ENCODE measurements around the gene DMAC2.
"Not testable (repeated sequence)": the region's sequence is repeated elsewhere in the genome, so short reads cannot be mapped to it uniquely, and the experiment has no call there.

The DMAC2 gene

DNA sequence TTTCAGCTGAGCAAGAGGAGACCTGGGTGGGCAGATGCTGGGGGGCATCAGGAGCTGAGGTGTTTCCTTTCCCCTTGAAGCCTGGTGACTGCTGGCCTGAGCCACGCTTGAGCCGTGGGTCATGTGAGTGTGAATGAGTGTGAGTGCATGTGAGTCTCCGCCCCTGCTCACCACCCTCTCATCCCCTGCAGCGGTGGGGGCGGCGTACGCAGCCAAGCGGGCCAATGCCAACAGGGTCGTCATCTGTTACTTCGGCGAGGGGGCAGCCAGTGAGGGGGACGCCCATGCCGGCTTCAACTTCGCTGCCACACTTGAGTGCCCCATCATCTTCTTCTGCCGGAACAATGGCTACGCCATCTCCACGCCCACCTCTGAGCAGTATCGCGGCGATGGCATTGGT, 17.7 kb downstream of the DMAC2 start:
- DNase-seq = no peak

DNA sequence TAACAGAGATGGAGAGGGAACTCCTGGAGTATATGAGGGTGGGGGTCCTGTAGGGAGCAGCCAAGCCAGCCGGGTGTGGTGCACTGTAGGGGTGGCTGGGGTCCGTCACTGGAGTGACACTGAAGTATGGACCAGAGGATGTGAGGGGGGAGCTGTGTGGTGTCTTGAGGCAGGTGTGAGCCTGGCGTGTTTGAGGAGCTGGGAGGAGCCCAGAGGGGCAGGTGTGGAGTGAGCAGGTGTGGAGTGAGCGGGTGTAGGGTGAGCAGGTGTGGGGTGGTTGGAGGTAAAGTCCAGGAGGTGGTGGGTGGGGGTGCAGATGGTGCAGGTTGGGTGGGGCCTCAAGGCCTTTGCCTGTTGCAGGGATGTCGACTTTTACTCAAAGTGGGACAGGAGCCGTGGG, 18.4 kb downstream of the DMAC2 start:
- DNase-seq = no peak

- DNase-seq = no peak
Observed at GRCh38 chr19:41420101-41420880, 19.4 kb downstream of the DMAC2 start.

DNA sequence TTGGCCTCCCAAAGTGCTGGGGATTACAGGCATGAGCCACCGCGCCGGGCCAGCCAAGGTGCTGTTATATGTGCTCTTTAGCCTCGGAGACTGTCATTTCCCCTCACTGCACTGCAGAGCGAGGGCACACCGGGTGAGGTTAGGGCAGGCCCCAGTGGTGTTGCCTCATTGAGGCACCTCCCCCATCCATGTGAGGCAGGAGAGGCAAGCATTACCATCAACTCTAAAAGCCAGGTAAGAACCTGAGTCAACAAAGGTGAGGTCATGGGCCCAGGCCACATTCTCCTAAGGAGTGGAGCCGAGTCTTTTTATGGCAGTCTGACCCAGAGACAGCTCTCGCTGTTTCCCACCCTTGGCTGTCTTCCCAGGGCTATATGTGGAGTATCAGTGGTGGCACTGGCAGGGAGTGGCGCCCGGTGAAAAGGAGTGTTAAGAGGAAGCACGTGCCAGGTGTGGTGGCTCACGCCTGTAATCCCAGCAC, 23.5 kb downstream of the DMAC2 start:
- no peak for DNase-seq

DNA sequence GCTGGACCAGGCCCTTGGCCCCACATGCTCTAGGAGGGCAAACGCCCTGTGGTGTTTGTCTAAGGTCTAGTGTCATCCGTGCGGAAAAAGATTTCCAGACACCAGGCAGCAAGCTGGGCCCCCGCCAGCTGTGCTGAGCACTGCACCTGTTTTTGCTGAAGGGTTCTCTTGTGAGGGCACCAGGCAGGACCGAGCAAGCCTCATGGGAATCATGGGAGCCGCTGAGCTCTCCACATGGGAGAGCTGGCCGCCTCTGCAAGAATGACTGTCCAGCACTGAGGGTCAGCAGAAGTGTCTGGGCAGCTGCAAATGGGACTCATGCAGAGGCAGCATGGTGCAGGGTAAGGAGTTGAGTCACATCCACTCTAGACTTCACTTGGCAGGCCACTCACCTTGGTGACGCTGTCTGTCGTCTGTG, 24.5 kb downstream of the DMAC2 start:
- DNase-seq = no peak

DNA sequence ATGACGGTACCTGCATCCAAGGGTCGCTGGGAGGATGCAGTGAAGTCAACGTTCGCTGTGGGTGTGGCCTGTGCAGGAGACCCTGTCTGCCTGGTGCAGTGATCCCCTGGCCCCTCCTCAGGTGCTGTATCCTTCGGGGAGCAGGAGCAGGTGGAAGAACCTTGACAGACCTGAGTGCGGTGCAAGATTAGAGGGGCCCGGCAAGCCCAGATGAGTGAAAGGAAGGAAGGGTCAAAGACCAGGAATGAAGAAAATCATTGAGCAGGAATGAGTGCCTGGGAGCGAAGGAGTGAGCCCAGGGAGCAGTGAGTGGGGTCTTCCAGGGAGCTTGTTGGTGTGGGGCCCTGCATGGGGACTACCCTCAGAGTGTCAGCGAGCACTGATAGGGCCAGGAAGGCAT, 25.3 kb downstream of the DMAC2 start:
- no peak for DNase-seq

GRCh38 chr19:41413947-41414346, 25.8 kb downstream of the DMAC2 start:
- no peak for DNase-seq

DNA sequence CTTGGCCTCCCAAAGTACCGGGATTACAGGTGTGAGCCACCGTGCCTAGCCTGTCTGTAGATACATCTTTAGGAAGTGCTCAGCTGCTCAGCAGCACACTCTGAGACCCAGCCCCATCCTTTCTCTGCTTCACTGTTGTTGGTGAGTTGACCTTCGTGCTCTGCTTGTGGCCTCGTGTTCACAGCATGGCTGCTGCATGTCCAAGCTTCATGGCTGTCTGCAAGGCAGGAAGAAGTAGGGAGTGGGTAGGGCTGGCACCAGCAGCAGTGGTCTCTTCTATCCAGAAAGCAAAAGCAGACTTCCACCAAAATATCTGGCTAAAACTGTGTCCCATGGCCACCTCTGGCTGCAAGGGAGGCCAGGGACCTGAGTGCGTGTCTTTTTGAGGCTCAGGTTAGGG, 26.8 kb downstream of the DMAC2 start:
- no peak for DNase-seq

GRCh38 chr19:41411968-41412265, 27.8 kb downstream of the DMAC2 start:
- no peak for DNase-seq

GRCh38 chr19:41411100-41411967, 28.4 kb downstream of the DMAC2 start:
- DNase-seq = no peak

DNA sequence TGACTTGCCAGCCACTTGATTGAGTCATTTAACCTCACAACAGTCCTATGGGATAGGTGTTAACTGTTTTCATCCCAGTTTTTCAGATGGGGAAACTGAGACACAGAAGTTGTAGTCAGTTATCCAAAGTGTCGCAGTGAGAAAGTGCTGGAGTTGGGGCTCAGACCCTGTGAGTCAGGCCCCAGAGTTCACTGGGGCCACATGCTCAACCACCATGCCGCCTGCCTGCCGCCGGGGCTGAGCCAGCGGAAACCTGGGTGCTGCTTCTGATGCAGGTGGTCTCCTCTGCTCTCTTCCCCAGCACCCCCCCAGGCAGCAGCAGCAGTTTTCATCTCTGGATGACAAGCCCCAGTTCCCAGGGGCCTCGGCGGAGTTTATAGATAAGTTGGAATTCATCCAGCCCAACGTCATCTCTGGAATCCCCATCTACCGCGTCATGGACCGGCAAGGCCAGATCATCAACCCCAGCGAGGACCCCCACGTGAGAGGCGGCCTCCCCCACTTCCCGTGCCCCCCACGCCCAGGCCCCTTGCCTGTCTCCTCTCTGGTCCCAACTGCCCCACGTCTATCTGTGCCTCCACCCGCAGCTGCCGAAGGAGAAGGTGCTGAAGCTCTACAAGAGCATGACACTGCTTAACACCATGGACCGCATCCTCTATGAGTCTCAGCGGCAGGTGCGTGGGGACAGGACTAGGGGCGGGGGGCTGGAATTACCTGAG, 29.2 kb downstream of the DMAC2 start:
- no peak for DNase-seq

- no peak for DNase-seq
Observed at GRCh38 chr19:41409288-41409687, 30.4 kb downstream of the DMAC2 start.

GRCh38 chr19:41408846-41409245, 30.9 kb downstream of the DMAC2 start:
- DNase-seq = not testable (repeated sequence)

DNA sequence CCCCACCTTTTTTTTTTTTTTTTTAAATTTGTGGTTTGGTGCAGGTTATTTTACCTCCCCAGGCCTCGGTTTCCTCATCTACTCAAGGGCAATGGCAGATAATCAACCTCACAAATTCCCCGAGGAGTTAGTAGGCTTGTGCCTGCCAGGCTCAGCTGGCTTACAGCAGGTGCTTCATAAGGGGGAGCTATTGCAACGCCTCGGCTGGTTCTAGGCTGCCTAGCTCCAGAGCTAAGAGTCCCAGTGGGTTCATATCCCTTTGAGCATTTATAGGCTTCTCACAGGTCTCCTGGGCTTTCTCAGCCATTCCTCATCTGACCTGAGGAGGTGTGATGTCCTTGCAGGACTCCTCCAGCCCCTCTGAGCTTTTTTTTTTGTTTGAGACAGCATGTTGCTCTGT, 31.5 kb downstream of the DMAC2 start:
- DNase-seq = no peak

GRCh38 chr19:41407271-41407670, 32.4 kb downstream of the DMAC2 start:
- DNase-seq = no peak

DNA sequence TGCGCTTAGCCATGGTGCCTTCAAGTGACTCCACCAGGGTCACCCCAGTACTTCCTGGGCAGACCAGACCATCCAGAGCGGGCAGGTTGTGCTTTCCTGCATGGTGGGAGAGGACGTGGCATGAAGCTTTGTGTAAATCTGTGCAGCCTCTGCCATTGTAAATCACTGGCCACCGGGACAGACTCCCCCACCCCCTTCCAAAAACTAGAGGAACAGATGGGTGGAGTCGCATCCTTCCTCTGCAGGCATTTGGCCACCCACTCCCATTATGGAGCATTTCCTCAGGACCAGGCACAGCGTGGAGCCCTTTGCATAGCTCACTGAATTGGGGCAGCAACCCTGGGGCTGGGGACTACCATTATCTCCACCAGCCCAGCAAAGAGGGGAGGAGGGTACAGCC, 33.9 kb downstream of the DMAC2 start:
- DNase-seq = no peak

DNA sequence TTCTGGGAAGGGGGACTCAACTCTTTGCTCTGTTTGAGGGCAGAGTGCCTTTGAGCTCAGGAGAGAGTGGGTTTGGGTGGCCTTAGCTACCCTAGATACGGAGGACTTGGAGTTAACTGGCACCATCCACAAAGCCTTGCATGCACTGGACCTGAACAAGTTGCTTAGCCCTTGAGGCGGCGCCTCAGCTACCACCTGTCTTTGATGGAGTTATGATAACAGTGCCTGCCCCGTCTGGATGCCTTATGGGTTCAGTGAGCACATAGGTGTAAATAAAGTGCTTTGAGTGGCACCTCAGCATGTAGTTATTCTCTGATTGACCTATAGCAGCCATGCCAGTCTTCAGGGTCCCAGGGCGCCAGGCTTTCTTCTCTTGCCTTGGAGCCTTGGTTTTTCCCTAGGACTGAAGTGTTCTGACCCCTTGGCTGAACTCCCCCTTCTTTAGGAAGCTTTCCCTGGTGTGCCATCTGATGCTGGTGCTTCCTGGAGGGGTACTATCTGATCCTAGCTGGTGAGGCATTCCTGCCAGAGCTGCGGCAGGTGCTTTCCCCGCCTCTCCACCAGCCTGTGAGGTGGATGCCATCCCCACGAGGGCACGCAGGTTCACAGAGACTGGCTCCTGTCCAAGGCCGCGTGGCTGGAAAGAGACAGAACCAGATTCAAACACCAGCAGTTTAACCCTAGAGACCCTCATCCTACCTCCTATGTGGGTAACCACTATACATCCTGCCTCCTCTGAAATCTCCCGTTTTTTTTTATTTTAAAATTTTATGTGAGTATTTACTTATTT, 36.3 kb downstream of the DMAC2 start:
- no peak for DNase-seq

GRCh38 chr19:41402010-41402409, 37.7 kb downstream of the DMAC2 start:
- DNase-seq = no peak

- no peak for DNase-seq
Observed at GRCh38 chr19:41401483-41401882, 38.2 kb downstream of the DMAC2 start.

GRCh38 chr19:41399525-41399924, 40.2 kb downstream of the DMAC2 start:
- no peak for DNase-seq

DNA sequence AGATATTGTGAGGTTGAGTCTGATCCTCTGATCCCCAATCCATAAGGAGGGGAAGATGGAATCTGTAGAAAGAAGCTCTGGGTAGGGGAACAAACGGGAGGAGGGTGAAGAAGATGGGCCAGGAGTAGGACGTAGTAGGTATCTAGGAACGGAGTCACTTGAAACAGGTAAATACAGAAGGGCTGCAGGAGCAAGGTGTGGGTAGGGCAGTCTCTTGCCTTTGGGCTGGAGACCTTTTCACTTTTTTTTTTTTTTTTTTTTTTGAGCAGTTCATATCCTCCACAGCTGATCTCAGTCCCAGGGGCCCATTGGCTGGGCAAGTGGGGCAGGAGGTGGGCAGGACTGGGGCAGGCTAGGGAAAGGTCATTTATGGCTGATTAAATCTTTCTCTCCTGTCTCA, 40.6 kb downstream of the DMAC2 start:
- DNase-seq = no peak

DNA sequence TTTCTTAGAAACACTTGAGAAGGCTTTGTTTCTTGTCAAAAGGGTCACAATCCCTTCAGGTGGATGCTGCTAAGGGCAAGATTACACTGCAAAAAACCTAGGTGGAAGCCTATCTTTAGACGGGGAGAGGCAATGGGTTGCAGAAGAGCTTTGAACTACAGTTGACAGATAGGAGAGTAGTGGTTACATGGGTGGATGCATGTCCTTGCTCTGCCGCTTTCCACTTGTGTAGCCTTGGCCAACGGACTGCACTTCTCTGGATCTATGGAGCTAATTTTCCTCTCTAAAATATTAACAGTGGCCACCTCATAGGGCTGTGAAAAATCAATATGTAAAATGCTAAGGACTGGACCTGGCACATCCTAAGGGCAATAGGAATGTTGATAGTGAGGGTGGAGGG, 41.1 kb downstream of the DMAC2 start:
- DNase-seq = no peak

DNA sequence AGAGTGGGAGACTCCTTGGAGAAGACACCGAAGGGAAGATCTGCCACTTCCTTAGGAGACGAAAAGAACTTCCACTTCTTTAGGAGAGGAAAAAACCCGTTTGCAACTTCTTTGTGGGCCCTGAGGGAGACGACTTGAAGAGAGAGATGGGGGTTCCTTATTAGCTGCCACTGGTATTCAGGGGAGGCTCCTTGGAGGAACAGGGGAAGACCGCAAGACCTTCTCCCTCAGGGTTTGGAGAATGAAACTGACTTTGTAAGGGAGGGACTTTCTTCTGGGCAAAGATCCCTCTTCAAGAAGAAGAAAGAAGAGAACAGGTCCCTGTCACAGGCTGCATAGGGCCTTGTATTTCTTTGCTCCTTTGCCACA, 41.7 kb downstream of the DMAC2 start:
- DNase-seq = no peak

All from stimulated activated CD4-positive, alpha-beta T cell treated with anti-CD3 and anti-CD28 coated beads, Interleukin-4, amount 100 ng/mL, for 24 hours (primary cell).